ENCODE measurements around the gene RRP15. TPM values are rescaled to one million over a fixed set of nuclear protein-coding genes. Genes with fewer than 3 reads are reported as not detected.

RRP15 gene
- polyA plus RNA-seq, 1 donor (not counting 4 experiments of a cell fraction or from before 2014, with no cell fraction given) = 15.8 TPM

GRCh38 chr1:218324226-218324580, 39.1 kb downstream of the RRP15 start:
- H2AFZ ChIP-seq (ENCODE audit: control insufficient read depth, low read length) = no peak overlapping the region
- no peak overlapping the region for H3K9ac ChIP-seq (ENCODE audit: control insufficient read depth, extremely low read depth, insufficient read depth, low read length)
- TF ChIP-seq EZH2 (IDR thresholded peaks at IDR 0.05; ENCODE audit: low read length) (no peak), CTCF (optimal IDR thresholded peaks at IDR 0.05 in 1 of 3, IDR thresholded peaks at IDR 0.05 in 1 of 3, conservative IDR thresholded peaks at IDR 0.05 in 1 of 3; ENCODE audit: extremely low read depth in 1 of 3, insufficient read depth in 2 of 3, low read length in 3 of 3) (no peak)
- no peak for DNase-seq (ENCODE audit: low read depth, low spot score)
- FAIRE-seq = no peak
- dilution Hi-C loops (cut with MboI; ENCODE audit: extremely low pct_ligation_motif_present, low sequenced_read_pairs) = no loop called here
- no peaks in the 10 kb centered on the region for H3K79me2 ChIP-seq (ENCODE audit: control insufficient read depth, insufficient read depth, low read length)
- H3K4me2 ChIP-seq (ENCODE audit: control insufficient read depth, extremely low read depth, insufficient read depth, low read depth, low read length) = no peak overlapping the region
- peaks cover 2% of the 10 kb centered on the region in 2 experiments for H3K36me3 ChIP-seq (ENCODE audit: control insufficient read depth in 2 of 2, extremely low read depth in 1 of 2, insufficient read depth in 2 of 2, low read length in 2 of 2)
- H3K4me1 ChIP-seq (ENCODE audit: control insufficient read depth, extremely low read depth, insufficient read depth, low read length) = no peaks in the 10 kb centered on the region
- no peaks in the 10 kb centered on the region for H3K9me3 ChIP-seq (ENCODE audit: control insufficient read depth, low read depth, low read length)
- H3K27me3 ChIP-seq (ENCODE audit: control insufficient read depth, extremely low read depth, insufficient read depth, low read length) = no peaks in the 10 kb centered on the region
- no peak overlapping the region for H3K27ac ChIP-seq (ENCODE audit: control insufficient read depth, insufficient read depth, low read length)
- no peaks in the 10 kb centered on the region for H4K20me1 ChIP-seq (ENCODE audit: control insufficient read depth, extremely low read depth, insufficient read depth, low read length)
- H3K9me1 ChIP-seq (ENCODE audit: control insufficient read depth, extremely low read depth, insufficient read depth, low read length) = no peaks in the 10 kb centered on the region
- H3K4me3 ChIP-seq (ENCODE audit: control insufficient read depth in 2 of 3, extremely low read depth in 1 of 3, insufficient read depth in 2 of 3, low read depth in 1 of 3, low read length in 3 of 3) = no peak overlapping the region

- no peak for TF ChIP-seq CTCF (optimal IDR thresholded peaks at IDR 0.05 in 1 of 3, IDR thresholded peaks at IDR 0.05 in 1 of 3, conservative IDR thresholded peaks at IDR 0.05 in 1 of 3; ENCODE audit: extremely low read depth in 1 of 3, insufficient read depth in 2 of 3, low read length in 3 of 3)
- TF ChIP-seq EZH2 (IDR thresholded peaks at IDR 0.05; ENCODE audit: low read length) = no peak
- H2AFZ ChIP-seq (ENCODE audit: control insufficient read depth, low read length) = no peak overlapping the region
- H3K4me2 ChIP-seq (ENCODE audit: control insufficient read depth, extremely low read depth, insufficient read depth, low read depth, low read length) = no peak overlapping the region
- H4K20me1 ChIP-seq (ENCODE audit: control insufficient read depth, extremely low read depth, insufficient read depth, low read length) = no peaks in the 10 kb centered on the region
- no peaks in the 10 kb centered on the region for H3K79me2 ChIP-seq (ENCODE audit: control insufficient read depth, insufficient read depth, low read length)
- H3K27me3 ChIP-seq (ENCODE audit: control insufficient read depth, extremely low read depth, insufficient read depth, low read length) = no peaks in the 10 kb centered on the region
- peaks cover under 1 to 1% of the 10 kb centered on the region in 2 experiments for H3K36me3 ChIP-seq (ENCODE audit: control insufficient read depth in 2 of 2, extremely low read depth in 1 of 2, insufficient read depth in 2 of 2, low read length in 2 of 2)
- no peaks in the 10 kb centered on the region for H3K9me1 ChIP-seq (ENCODE audit: control insufficient read depth, extremely low read depth, insufficient read depth, low read length)
- no peak overlapping the region for H3K4me3 ChIP-seq (ENCODE audit: control insufficient read depth in 2 of 3, extremely low read depth in 1 of 3, insufficient read depth in 2 of 3, low read depth in 1 of 3, low read length in 3 of 3)
- DNase-seq (ENCODE audit: low read depth, low spot score) = no peak
- H3K9me3 ChIP-seq (ENCODE audit: control insufficient read depth, low read depth, low read length) = no peaks in the 10 kb centered on the region
- no peaks in the 10 kb centered on the region for H3K4me1 ChIP-seq (ENCODE audit: control insufficient read depth, extremely low read depth, insufficient read depth, low read length)
- H3K27ac ChIP-seq (ENCODE audit: control insufficient read depth, insufficient read depth, low read length) = no peak overlapping the region
- H3K9ac ChIP-seq (ENCODE audit: control insufficient read depth, extremely low read depth, insufficient read depth, low read length) = no peak overlapping the region
- dilution Hi-C loops (cut with MboI; ENCODE audit: extremely low pct_ligation_motif_present, low sequenced_read_pairs) = no loop called here
- no peak for FAIRE-seq
These were observed 43.7 kb downstream of the RRP15 start for GRCh38 chr1:218328769-218329168.

Measured in keratinocyte (primary cell).